Measurements from ENCODE around the gene ARL13B.
A peak's percentile ranks its signal among the peaks of the same experiment; 100 is the strongest.

Gene ARL13B

DNA sequence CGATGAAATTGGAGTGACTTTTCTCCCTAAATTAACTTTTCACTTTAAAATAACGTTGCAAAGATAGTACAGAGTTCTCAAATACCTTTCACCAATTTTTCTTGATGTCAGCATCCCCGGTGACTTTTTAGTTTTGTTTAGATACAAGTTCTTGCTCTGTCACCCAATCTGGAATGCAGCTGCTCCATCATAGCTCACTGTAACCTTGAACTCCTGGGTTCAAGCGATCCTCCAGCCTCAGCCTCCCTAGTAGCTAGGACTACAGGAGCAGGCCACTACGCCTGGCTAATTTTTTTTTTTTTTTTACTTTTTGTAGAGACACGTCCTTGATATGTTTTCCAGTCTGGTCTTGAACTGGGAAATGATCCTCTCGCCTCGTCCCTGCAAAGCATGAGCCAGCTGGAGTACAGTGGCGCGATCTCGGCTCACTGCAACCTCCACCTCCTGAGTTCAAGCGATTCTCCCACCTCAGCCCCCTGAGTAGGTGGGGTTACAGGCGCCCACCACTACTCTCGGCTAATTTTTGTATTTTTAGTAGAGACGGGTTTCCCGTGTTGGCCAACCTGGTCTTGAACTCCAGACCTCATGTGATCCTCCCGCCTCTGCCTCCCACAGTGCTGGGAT lies 83.7 kb downstream of the ARL13B start:
- H3K27ac ChIP-seq = peak overlapping the region; percentile 80
- TF ChIP-seq ZFX (IDR thresholded peaks at IDR 0.05) = no peak
- TF ChIP-seq, protein P1, sequence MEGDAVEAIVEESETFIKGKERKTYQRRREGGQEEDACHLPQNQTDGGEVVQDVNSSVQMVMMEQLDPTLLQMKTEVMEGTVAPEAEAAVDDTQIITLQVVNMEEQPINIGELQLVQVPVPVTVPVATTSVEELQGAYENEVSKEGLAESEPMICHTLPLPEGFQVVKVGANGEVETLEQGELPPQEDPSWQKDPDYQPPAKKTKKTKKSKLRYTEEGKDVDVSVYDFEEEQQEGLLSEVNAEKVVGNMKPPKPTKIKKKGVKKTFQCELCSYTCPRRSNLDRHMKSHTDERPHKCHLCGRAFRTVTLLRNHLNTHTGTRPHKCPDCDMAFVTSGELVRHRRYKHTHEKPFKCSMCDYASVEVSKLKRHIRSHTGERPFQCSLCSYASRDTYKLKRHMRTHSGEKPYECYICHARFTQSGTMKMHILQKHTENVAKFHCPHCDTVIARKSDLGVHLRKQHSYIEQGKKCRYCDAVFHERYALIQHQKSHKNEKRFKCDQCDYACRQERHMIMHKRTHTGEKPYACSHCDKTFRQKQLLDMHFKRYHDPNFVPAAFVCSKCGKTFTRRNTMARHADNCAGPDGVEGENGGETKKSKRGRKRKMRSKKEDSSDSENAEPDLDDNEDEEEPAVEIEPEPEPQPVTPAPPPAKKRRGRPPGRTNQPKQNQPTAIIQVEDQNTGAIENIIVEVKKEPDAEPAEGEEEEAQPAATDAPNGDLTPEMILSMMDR (conservative IDR thresholded peaks at IDR 0.05) = no peak

DNA sequence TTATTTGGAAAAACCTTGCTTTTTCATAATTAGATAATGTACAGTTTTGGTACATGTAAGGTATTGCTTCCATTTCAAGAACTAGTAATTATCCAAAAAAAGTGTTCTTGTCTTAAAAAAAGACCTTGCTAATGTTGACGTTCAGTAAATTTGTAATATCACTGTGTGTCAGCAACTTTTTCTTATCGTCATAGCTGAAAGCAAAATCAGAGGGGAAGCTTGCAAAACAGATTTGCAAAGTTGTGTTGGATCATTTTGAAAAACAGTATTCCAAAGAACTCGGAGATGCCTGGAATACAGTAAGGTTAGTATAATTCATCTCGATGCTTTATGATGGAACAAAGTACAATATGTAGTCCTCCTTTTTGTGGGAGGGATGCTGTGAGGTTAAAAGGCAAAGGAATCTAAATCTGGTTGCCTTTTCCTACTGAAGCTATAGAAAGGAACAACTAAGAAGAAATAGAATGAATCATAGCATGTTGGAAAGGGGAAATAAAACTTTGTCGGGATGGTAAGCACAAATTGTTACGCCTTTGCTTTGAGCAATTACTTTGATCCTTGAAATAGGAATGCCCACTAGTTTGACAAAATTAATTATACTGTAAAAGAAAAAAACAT lies 84.4 kb downstream of the ARL13B start:
- peak overlapping the region; percentile 80 for H3K27ac ChIP-seq
- TF ChIP-seq, protein P1 (conservative IDR thresholded peaks at IDR 0.05) = no peak

DNA sequence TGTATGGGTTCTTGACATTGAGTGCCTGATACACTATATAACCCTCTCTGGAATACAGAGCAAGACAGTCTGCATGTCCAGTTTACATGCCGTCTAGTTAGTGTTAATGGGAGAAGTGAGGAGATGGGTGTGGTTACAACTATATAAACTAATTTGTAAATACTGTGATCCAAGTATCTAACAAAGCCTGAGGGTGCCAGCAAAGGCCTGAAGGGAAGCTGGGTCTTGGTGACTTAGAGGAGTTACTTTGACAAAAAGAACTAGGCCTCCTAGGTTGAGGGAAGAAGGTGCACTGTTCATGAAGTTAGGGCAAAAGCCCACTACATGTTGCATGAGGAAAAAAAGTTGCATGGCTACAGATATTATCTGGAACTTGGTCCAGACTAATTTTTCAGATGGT lies 85.2 kb downstream of the ARL13B start:
- no peak overlapping the region for H3K27ac ChIP-seq
- TF ChIP-seq, protein P1 (conservative IDR thresholded peaks at IDR 0.05) = no peak
- no peak for TF ChIP-seq ZFX (IDR thresholded peaks at IDR 0.05)

DNA sequence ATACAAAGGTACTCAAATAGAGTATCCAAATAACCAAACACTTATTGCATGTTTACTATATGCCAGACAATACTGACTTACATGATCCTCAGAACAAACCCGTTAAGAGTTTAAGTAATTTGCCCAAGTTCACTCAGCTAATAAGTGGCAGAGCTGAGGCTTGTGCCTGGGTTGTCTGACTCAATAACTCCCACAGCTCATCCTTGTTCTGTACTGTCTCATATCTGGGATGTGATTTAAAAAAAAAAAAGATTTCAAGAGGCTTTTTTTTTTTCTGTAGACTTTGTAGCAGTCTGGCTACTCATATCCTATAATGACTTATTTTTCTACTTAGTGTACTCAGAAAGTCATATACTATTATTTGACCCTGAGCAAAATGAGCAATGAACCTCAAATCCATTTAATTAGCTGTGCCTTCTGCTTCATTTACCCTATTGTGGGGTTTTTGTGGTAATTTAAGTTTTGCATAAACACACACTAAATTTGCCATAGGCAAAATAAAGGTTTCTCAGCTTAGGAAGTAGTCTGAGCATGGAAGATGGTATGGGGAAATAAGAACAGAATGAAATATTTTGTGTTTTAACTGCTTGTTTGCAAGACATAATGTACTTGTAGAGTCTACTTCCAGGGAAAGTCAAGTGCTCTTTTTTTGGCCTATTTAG lies 86.0 kb downstream of the ARL13B start:
- TF ChIP-seq ZFX (IDR thresholded peaks at IDR 0.05) = no peak
- TF ChIP-seq, protein P1 (conservative IDR thresholded peaks at IDR 0.05) = no peak
- H3K27ac ChIP-seq = no peak overlapping the region

DNA sequence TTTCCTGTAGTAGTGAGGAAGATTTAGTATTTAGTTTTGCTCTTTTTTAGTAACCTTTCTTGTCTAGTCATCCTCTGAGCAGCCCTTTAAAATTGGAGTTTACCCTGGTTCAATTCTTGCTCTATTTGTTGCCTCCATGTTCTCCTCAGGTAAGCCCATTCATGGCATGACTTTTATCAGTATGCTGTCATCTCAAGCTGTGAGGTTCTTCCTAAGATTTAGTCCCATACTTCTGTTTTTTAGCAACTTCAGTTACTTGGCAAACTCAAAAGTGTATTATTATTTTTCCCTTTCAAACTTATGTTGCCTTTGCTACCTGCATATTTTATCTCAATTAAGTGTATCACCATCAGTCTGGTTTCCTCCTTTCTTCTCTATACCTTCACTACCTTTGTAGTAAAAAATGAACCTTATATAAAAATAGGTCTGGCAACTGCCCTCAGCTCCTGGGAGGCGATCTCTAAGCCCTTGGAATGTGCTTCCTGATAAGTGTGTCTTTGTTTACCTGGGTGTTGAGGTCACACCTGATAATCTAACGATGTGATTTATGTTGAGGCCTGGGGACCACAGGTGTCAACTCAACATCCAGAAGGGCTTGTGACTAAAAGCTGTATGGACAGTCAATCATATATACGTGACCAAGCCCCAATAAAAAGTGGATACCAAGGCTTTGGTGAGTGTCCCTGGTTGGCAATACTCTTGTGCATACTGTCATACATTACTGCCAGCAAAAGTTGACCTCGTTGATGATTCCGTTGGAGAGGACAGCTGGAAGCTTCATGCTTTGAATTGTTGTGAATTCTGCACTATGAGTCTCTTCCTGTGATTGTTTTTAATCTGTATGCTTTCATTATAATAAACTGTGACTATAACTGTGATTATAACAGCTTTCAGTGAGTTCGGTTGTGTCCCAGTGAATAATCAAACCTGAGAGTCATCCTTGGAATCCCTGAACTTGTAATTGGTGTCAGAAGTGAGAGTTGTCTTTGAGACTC lies 86.8 kb downstream of the ARL13B start:
- TF ChIP-seq, protein P1 (conservative IDR thresholded peaks at IDR 0.05) = no peak
- TF ChIP-seq ZFX (IDR thresholded peaks at IDR 0.05) = no peak
- H3K27ac ChIP-seq = no peak overlapping the region

DNA sequence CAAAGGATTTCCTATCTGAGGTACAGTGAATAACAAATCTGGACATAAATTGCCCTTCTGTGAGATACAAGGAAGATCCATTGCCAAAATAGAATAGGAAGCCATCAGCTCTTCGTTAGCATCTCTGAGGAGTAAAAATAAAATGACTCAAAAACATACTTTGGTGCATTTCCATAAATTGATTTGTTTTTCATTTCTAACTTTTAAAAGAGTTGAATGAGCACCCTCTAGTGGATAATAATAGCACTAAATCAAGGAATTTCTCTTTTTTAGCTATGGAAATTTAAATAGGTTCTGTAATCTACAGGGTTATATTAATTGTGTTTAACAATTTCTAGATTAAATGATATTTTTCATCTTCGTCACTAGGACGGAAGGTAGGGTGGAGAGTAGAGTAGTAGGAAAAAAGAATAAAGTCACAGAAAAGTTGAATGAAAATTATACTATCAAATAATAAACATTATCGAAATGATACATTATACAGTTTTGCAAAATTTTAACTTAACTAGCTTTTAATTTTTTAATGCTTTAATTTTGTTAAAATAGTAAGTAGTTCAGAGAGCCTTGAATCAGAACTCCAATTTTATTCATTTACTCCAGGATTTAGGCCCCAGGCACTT lies 89.3 kb downstream of the ARL13B start:
- no peak overlapping the region for H3K27ac ChIP-seq
- TF ChIP-seq, protein P1 (conservative IDR thresholded peaks at IDR 0.05) = peak; percentile 69
- TF ChIP-seq ZFX (IDR thresholded peaks at IDR 0.05) = no peak

Data from C4-2B (cell line).